NCI-H1417 treated with DMSO at 0.1 percent for 48 hours (cell line): ENCODE data around the gene SLC29A3.
"Not testable (repeated sequence)": the region's sequence is repeated elsewhere in the genome, so short reads cannot be mapped to it uniquely, and the experiment has no call there.

Experiments
- DNase-seq: peaks from one replicate; lab custom pipeline; 2025; lab: John Stamatoyannopoulos, UW

Gene SLC29A3

GRCh38 chr10:71319042-71319799, at the start of gene SLC29A3:
SLC29A3 (plus strand) TSS chr10:71319259; CDS start chr10:71319310, 51 bp downstream.
- peak; percentile 3 for DNase-seq

GRCh38 chr10:71269301-71270288, 49.5 kb upstream of the SLC29A3 start:
- DNase-seq = no peak

- no peak for DNase-seq
Observed at GRCh38 chr10:71270301-71271220, 48.5 kb upstream of the SLC29A3 start.

- no peak for DNase-seq
Observed at GRCh38 chr10:71271662-71272055, 47.4 kb upstream of the SLC29A3 start.

GRCh38 chr10:71272056-71272771, 46.8 kb upstream of the SLC29A3 start:
- DNase-seq = no peak

- not testable (repeated sequence) for DNase-seq
Observed at GRCh38 chr10:71272974-71273373, 46.1 kb upstream of the SLC29A3 start.

- no peak for DNase-seq
Observed at GRCh38 chr10:71273506-71273905, 45.6 kb upstream of the SLC29A3 start.

- DNase-seq = no peak
Observed at GRCh38 chr10:71274901-71275796, 43.9 kb upstream of the SLC29A3 start.

- no peak for DNase-seq
Observed at GRCh38 chr10:71276873-71277272, 42.2 kb upstream of the SLC29A3 start.

GRCh38 chr10:71277914-71278665, 41.0 kb upstream of the SLC29A3 start:
- DNase-seq = no peak

- DNase-seq = no peak
Observed at GRCh38 chr10:71278691-71279588, 40.1 kb upstream of the SLC29A3 start.

GRCh38 chr10:71279590-71280170, 39.4 kb upstream of the SLC29A3 start:
- no peak for DNase-seq

GRCh38 chr10:71280216-71280615, 38.8 kb upstream of the SLC29A3 start:
- DNase-seq = no peak

GRCh38 chr10:71280825-71281224, 38.2 kb upstream of the SLC29A3 start:
- no peak for DNase-seq

- DNase-seq = no peak
Observed at GRCh38 chr10:71281646-71282322, 37.3 kb upstream of the SLC29A3 start.

GRCh38 chr10:71282323-71282680, 36.8 kb upstream of the SLC29A3 start:
- DNase-seq = no peak

- no peak for DNase-seq
Observed at GRCh38 chr10:71283410-71283809, 35.6 kb upstream of the SLC29A3 start.
